ENCODE results near the gene TBC1D24. TPM values are rescaled to one million over a fixed set of nuclear protein-coding genes. Genes with fewer than 3 reads are reported as not detected.

TBC1D24 gene
- polyA plus RNA-seq, 1 donor = 30.0 TPM

- DNase-seq = no peak
Measured at GRCh38 chr16:2483939-2484897, 9.3 kb downstream of the TBC1D24 start.

GRCh38 chr16:2484898-2485508, 10.1 kb downstream of the TBC1D24 start:
- no peak for DNase-seq

DNA sequence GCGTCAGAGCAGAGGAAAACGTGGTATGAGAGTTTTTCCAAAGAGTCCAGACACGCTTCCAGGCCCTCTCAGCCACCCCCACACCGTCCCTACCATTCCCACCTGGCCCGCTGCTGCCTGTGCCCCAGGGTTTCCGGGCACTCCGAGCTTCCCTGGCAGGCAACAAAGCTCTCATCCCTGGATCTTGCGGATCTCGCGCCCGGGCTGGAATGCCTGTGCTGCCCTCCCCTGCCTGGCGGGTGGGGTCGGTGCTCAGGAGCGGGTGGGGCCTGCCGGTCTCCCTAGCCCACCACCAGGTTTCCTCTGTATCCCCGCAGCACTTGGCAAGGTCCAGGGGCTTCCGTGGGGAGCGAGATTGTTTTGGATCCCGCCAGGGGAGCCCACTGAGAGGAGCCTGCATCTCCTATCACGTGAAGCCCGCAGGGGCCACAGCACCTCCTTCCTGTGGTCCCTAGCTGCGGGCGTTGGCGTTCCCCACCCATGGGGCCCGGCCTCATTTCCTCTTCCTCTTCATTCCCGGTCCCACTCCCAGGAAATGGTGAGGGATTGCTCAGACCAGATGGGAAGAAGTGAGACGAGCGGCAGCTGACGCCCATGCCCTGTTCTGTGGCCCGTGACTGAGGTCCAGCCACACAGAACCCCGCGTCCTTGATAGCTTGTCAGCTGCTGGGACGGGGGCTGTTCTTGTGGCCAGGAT, 11.0 kb downstream of the TBC1D24 start:
- DNase-seq = no peak

DNA sequence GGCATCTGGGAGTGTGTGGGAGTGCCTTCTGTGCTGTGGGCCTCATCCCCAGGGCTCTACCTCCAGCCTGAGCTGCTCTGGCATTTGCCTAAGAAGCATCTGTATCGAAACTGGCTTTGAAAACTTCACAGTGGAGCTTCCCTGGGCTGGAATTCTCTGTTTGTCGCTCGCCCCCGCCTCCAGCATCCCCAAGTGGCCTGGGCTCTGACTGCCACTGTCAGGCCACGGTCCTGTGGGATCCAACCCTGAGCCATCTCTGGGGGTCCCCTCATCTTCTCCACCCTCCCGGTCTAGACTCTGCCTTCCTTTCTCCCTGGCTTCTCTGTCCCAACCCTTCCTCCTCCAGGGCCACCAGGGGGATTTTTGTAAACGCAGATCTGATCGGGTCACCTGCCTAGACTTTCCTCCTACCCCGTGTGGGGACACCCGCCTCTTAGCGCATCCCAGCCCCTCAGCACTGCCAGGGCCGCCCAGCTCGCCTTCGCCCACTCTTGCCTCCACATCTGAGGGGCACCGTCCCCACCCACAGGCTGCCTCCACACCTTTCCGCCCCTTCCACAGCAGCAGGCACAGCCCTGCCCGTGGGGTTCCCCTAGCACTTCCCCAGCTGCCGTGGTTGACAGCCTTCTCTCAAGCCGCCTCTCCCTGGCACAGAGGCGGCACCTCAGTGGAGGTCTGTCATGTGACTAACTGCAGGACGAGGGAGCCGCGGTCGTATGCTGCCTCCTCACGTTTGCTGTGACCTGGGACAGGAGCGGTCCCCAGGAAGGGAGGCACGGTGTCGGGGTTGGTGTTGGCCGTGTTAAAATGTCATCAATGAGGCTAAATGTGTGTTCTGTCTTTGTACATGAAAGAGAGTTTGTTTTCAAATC, 12.0 kb downstream of the TBC1D24 start:
- DNase-seq = no peak

GRCh38 chr16:2487517-2487842, 12.6 kb downstream of the TBC1D24 start:
- no peak for DNase-seq

- no peak for DNase-seq
Measured at GRCh38 chr16:2487903-2488531, 13.1 kb downstream of the TBC1D24 start.

DNA sequence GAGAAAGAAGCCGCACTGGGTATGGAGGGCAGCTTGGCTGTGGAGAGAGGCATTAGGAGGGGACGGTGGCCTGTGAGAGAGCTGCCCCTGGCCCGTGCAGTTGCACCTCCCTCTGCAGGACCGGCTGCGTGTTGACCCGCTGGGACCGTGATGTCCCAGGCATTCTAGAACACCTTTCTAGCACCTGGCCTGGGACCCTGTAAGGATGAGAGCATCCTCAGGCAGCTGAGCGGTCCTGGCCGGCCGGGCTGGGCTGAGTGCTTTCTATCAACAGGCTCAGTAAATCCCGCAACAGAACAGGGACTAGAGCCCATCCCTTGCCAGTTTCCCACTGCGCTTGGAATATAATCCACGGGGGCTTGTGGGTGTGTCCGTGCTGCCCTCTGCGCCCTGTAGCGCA, 14.7 kb downstream of the TBC1D24 start:
- no peak for DNase-seq

GRCh38 chr16:2490190-2491105, 15.5 kb downstream of the TBC1D24 start:
- no peak for DNase-seq

- no peak for DNase-seq
Measured at GRCh38 chr16:2492292-2492691, 17.4 kb downstream of the TBC1D24 start.

DNA sequence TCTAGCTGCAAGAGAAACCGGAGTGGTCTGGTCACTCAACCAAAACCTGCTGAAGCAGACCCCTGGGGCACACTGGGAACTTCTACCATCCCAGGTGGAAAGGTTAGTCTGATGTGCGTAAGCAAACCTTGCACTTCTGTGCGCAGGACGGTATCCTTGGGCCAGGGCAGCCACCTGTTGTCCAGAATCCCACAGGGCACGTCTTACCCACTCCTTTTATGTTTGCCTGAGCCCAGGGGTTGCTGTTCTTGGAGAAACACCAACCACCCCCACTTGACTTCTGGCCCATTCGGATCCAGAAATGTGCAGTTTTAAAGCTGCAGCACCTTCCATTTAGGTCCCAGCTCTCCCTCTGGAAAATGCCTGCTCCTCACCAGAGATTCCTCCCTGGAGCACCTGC, 18.7 kb downstream of the TBC1D24 start:
- no peak for DNase-seq

DNA sequence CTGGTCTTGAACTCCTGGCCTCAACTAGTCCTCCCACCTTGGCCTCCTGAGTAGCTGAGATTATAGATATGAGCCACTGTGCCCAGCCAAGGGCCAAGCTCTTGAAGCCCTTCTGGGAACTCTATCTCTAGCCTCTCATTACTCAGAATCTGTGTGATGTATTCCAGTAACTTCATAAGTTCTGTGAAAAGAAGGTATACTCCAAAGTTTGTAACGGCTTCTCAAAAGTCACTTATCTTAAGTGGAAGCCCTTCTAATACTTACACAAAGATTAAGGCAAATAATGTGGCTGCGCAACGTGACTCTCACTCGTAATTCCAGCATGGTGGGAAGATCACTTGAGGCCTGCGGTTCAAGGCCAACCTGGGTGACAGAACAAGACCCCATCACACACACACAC, 19.7 kb downstream of the TBC1D24 start:
- no peak for DNase-seq

GRCh38 chr16:2495041-2495440, 20.1 kb downstream of the TBC1D24 start:
- DNase-seq = no peak

DNA sequence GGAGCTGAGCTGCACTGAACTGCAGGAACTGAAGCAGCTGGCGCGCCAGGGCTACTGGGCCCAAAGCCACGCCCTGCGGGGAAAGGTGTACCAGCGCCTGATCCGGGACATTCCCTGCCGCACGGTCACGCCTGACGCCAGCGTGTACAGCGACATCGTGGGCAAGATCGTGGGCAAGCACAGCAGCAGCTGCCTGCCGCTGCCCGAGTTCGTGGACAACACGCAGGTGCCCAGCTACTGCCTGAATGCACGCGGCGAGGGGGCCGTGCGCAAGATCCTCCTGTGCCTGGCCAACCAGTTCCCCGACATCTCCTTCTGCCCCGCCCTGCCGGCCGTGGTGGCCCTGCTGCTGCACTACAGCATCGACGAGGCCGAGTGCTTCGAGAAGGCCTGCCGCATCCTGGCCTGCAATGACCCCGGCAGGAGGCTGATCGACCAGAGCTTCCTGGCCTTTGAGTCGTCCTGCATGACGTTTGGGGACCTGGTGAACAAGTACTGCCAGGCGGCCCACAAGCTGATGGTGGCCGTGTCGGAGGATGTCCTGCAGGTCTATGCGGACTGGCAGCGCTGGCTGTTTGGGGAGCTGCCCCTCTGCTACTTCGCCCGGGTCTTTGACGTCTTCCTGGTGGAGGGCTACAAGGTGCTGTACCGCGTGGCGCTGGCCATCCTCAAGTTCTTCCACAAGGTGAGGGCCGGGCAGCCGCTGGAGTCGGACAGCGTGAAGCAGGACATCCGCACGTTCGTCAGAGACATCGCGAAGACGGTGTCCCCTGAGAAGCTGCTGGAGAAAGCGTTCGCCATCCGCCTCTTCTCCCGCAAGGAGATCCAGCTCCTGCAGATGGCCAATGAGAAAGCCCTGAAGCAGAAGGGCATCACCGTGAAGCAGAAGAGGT, 21.5 kb downstream of the TBC1D24 start:
- no peak for DNase-seq

DNA sequence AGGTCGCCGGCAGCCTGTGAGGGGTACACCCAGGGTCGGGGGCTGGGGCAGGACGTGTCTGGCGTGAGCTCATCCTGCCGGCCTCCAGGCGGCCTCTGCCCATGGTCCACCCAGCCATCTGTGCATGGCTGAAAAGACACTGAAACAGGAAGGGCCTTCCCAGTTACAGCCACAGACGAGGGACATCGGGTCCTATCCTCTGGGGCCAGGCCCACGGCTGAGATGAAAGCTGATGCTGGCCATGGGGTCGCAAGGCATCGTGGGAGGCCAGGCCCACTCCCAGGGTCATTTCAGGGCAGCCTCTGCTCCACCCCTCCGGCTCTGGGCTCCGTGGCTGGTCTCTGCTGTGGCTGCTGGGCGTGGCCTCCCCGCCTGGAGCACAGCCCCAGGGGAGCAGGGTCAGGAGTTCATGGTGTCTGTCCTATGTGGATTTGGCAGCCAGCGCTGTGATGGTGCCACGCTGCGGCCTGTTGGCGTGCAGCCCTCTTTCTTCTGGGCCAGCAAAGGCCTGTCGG, 22.2 kb downstream of the TBC1D24 start:
- DNase-seq = no peak

DNA sequence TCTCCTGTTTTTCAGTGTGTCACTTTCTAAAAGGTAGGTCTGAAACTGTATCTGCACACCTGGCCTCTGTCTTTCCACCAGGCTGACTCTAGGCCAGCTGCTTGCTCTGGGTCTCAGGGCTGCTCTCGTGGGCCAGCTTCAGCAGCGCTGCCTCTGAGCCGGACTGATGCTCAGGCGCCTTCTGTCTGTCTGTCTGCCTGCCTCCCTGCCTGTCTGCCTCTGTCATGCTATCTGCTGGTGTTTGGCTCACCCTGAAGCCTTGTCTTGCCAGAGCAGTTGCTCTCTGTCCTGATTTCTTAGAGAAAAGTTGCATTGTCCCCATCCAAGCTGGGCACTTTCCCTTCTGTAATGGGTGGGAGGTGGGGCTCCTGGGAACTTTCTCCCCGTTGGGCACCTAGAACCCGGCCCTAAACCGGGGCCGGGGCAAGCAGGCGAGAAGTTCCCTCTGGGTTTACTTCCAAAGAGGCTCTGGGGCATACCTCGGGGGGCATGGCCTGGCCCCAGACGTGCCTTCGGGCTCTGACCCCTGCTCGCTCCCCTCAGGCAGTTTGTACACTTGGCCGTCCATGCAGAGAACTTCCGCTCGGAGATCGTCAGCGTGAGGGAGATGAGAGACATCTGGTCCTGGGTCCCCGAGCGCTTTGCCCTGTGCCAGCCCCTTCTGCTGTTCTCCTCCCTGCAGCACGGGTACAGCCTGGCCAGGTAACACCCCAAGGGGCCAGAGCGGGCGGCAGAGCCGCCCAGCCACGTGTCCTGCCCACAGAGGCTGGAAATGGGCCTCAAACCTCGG, 23.0 kb downstream of the TBC1D24 start:
- DNase-seq = no peak

- no peak for DNase-seq
Measured at GRCh38 chr16:2498531-2499253, 23.8 kb downstream of the TBC1D24 start.

- no peak for DNase-seq
Measured at GRCh38 chr16:2499454-2499853, 24.5 kb downstream of the TBC1D24 start.

DNA sequence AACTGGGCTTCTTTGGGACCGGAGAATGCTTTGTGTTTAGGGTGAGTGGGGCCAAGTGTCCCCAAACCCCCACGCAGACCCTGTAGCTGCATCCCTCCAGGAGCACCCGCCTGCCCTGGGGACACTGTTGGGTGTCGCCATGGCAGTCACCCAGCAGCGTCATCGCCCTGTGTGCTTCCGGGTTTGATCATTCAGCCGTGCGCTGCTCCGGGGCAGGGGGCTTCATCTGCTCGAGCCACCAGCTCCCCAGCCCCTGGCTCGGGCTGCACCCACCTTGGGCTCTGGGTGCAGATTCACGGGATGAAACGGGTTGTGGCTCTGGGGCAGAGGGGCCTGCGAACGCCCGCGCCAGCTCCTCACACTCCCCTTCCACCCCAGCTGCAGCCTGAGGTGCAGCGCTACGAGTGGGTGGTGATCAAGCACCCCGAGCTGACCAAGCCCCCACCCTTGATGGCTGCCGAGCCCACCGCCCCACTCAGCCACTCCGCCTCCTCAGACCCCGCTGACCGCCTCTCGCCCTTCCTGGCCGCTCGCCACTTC, 25.0 kb downstream of the TBC1D24 start:
- DNase-seq = no peak

Data from hindlimb muscle (tissue), 1 donor.